Lung (tissue), 12 donors: ENCODE measurements around the gene C2orf81. TPM values are rescaled to one million over a fixed set of nuclear protein-coding genes. Genes with fewer than 3 reads are reported as not detected.

Experiments
- ATAC-seq: fragments of 200-7000 bp; cut with Tn5 transposase; one replicate; pipeline ENCODE4 v1.9.1; 2020; ENCODE audit warnings: moderate number of reproducible peaks; ENCODE audit not compliant: insufficient read depth, low FRiP score
- DNase-seq, 3 donors: peaks; one replicate each; pipeline ENCODE4 v3.0.0-alpha.2; 2013 to 2017
- H3K27ac ChIP-seq, 2 donors: one replicate each; pipeline ENCODE4 v1.5.1; 2013; ENCODE audit warnings: mild to moderate bottlenecking in 2 of 2, moderate library complexity in 2 of 2, control low read depth in 1 of 2, inconsistent platforms in 1 of 2, low read depth in 1 of 2, low read length in 1 of 2
- H3K27me3 ChIP-seq, 3 donors: one replicate each; pipeline ENCODE4 v1.5.1; 2013; ENCODE audit warnings: low read length in 2 of 3; ENCODE audit not compliant: control insufficient read depth in 3 of 3, insufficient read depth in 3 of 3
- H3K36me3 ChIP-seq, 4 donors: one replicate each; pipeline ENCODE4 v1.5.1; 2013; ENCODE audit warnings: low read length in 4 of 4, mild to moderate bottlenecking in 1 of 4, moderate library complexity in 1 of 4; ENCODE audit not compliant: control insufficient read depth in 4 of 4, insufficient read depth in 4 of 4
- H3K4me1 ChIP-seq, 5 donors: one replicate each; pipeline ENCODE4 v1.5.1; 2013; ENCODE audit warnings: low read length in 5 of 5, mild to moderate bottlenecking in 2 of 5, moderate library complexity in 1 of 5; ENCODE audit not compliant: control insufficient read depth in 5 of 5, insufficient read depth in 5 of 5
- H3K4me3 ChIP-seq: one replicate; pipeline ENCODE4 v1.5.1; 2013; ENCODE audit warnings: mild to moderate bottlenecking, control low read depth, moderate library complexity
- H3K9ac ChIP-seq, 2 donors: one replicate each; pipeline ENCODE4 v1.5.1; 2013; ENCODE audit warnings: low read length in 2 of 2, control low read depth in 1 of 2; ENCODE audit not compliant: insufficient read depth in 1 of 2
- H3K9me3 ChIP-seq, 4 donors: one replicate each; pipeline ENCODE4 v1.5.1; 2013; ENCODE audit warnings: low read length in 3 of 4, mild to moderate bottlenecking in 1 of 4, moderate library complexity in 1 of 4; ENCODE audit not compliant: control insufficient read depth in 4 of 4, insufficient read depth in 3 of 4
- WGBS, 2 donors: extraction: QIAGEN DNeasy Blood & Tissue Kit; methylation state at CpG; one replicate each; pipeline ENCODE4 v1.1.7; 2013; 5-methylcytosine and 5-hydroxymethylcytosine counted together
- polyA plus RNA-seq, 2 donors: library from polyadenylated mRNA; stranded (reverse); fragments of 200-250 nt; gene quantifications; one replicate each; pipeline ENCODE4 v1.2.1, GENCODE V29; 2013
- total RNA-seq, 2 donors: library from RNA; depleted of rRNA in 1 of 2; stranded (reverse); fragments of >200 nt in 1 of 2; gene quantifications; one replicate each; pipeline ENCODE4 v1.2.1, GENCODE V29; 2014 to 2021
- TF ChIP-seq, protein P1 (sequence below): IDR thresholded peaks from 2 replicates; pipeline ENCODE4 v1.5.1; 2012; ENCODE audit warnings: mild to moderate bottlenecking; ENCODE audit errors: control extremely low read depth, extremely low read depth
- donor health status: control.
- donor health status: control.
- donor health status: Bipolar disorder and iron deficiency.
- donor health status: healthy.
- donor health status: DM: yes; HTN: yes; CAD: no.

The C2orf81 gene
- total and polyA plus RNA-seq, 4 donors, result 3.4 to 16.9 (median 7.3) TPM

DNA sequence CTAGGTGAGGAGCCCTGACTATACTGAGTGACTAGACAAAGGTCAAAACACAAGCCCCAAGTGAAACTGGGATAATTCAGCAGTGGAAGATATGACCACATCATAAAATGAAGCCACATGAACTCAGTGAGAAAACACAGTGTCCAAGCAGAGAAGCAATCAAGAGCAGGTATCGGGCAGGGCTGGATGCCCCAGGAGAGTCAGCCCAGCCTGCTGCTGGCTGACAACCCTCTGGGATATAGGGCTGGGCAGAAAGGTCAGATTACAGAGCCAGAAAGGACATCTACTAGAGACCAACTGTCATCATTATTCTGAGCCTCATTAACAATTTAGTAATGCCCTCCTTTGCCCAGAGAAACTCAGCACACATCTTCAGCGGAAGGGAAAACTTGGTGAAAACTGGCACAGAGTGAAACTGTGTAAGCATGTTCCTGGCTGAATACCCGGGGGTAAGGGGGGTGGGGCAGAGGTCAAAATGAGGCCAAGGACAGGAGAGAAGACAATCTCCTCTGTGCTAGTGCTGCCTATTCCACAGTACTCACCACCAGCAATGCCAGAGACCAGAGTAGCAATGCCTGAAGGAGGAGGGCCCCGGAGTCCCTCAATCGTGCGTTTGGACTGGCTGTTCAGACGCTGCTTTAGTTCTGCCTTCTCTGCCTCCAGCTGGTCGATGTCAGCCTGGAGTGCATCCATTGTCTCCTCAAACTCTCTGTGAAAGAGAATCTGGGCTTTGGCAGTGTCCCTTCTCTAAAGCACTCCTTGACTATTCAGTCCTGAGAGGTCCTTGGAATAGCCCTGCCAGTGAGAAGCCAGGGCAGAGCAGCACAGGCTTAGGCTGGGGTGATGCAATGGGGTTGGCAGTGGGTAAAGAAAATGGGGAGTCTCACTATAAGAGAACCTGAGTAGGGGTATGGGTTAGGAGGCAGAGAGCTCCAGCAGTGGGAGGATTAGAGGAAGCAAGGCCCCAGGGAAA, 56.6 kb downstream of the C2orf81 start:
- Histone ChIP-seq H3K36me3 (peaks cover 70 to 85% (median 75%) of the 10 kb centered on the region in 4 donors), H3K4me1 (no peaks in the 10 kb centered on the region), H3K27ac (no peak overlapping the region), H3K9ac (no peak overlapping the region), H3K27me3 (no peaks in the 10 kb centered on the region), H3K9me3 (no peaks in the 10 kb centered on the region), H3K4me3 (no peak overlapping the region)
- TF ChIP-seq, protein P1, sequence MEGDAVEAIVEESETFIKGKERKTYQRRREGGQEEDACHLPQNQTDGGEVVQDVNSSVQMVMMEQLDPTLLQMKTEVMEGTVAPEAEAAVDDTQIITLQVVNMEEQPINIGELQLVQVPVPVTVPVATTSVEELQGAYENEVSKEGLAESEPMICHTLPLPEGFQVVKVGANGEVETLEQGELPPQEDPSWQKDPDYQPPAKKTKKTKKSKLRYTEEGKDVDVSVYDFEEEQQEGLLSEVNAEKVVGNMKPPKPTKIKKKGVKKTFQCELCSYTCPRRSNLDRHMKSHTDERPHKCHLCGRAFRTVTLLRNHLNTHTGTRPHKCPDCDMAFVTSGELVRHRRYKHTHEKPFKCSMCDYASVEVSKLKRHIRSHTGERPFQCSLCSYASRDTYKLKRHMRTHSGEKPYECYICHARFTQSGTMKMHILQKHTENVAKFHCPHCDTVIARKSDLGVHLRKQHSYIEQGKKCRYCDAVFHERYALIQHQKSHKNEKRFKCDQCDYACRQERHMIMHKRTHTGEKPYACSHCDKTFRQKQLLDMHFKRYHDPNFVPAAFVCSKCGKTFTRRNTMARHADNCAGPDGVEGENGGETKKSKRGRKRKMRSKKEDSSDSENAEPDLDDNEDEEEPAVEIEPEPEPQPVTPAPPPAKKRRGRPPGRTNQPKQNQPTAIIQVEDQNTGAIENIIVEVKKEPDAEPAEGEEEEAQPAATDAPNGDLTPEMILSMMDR, result no peak
- no peak for DNase-seq
- ATAC-seq, result no peak
- WGBS, 2 donors, result 84 to 87% methylated on average over 8 of the region's 8 CpGs

Other genes starting within 250 kb of the C2orf81 start
- 100 to 1,000 TPM in 1 of 2 donors, 10 to 100 TPM in 1; 88.4 to 117 TPM for gene MOB1A, start 242.7 kb downstream of the C2orf81 start, total RNA-seq
- 10 to 100 TPM; 33.4 to 73.8 TPM for gene MOB1A, start 242.7 kb downstream of the C2orf81 start, polyA plus RNA-seq
- 10 to 100 TPM; 20.9 to 84.1 TPM for gene MTHFD2, start 223.0 kb downstream of the C2orf81 start, total RNA-seq
- gene MTHFD2, start 223.0 kb downstream of the C2orf81 start, polyA plus RNA-seq, result 10 to 100 TPM; 32.3 to 88.1 TPM
- 1 to 10 TPM; 5.2 to 9.6 TPM for gene SLC4A5, start 78.2 kb downstream of the C2orf81 start, total RNA-seq
- gene SLC4A5, start 78.2 kb downstream of the C2orf81 start, polyA plus RNA-seq, result 1 to 10 TPM in 1 of 2 donors, under 1 TPM in 1; 0.85 to 2.5 TPM
- 100 to 1,000 TPM in 1 of 2 donors, 10 to 100 TPM in 1; 98.4 to 142 TPM for gene DCTN1, start 41.3 kb downstream of the C2orf81 start, total RNA-seq
- gene DCTN1, start 41.3 kb downstream of the C2orf81 start, polyA plus RNA-seq, result 100 to 1,000 TPM in 1 of 2 donors, 10 to 100 TPM in 1; 69.9 to 110 TPM
- gene WDR54, start 111 bp upstream of the C2orf81 start, total RNA-seq, result 10 to 100 TPM; 36.1 to 42.3 TPM
- 10 to 100 TPM; 15.4 to 27.9 TPM for gene WDR54, start 111 bp upstream of the C2orf81 start, polyA plus RNA-seq
- gene RTKN, start 20.3 kb upstream of the C2orf81 start, total RNA-seq, result 10 to 100 TPM; 37.5 to 46.0 TPM
- gene RTKN, start 20.3 kb upstream of the C2orf81 start, polyA plus RNA-seq, result 10 to 100 TPM; 21.9 to 23.7 TPM
- gene INO80B, start 33.5 kb upstream of the C2orf81 start, total RNA-seq, result 10 to 100 TPM; 22.7 to 40.7 TPM
- gene INO80B, start 33.5 kb upstream of the C2orf81 start, polyA plus RNA-seq, result 10 to 100 TPM; 33.1 to 72.3 TPM
- gene WBP1, start 36.8 kb upstream of the C2orf81 start, total RNA-seq, result 10 to 100 TPM; 39.5 to 65.0 TPM
- gene WBP1, start 36.8 kb upstream of the C2orf81 start, polyA plus RNA-seq, result 10 to 100 TPM; 55.9 to 56.7 TPM
- gene MOGS, start 43.8 kb upstream of the C2orf81 start, total RNA-seq, result 10 to 100 TPM; 37.5 to 72.0 TPM
- gene MOGS, start 43.8 kb upstream of the C2orf81 start, polyA plus RNA-seq, result 10 to 100 TPM; 35.4 to 53.5 TPM
- 100 to 1,000 TPM in 1 of 2 donors, 10 to 100 TPM in 1; 23.3 to 106 TPM for gene MRPL53, start 51.1 kb upstream of the C2orf81 start, total RNA-seq
- gene MRPL53, start 51.1 kb upstream of the C2orf81 start, polyA plus RNA-seq, result 10 to 100 TPM; 70.6 to 70.9 TPM
- 10 to 100 TPM; 17.8 to 25.5 TPM for gene CCDC142, start 61.4 kb upstream of the C2orf81 start, total RNA-seq
- gene CCDC142, start 61.4 kb upstream of the C2orf81 start, polyA plus RNA-seq, result 1 to 10 TPM; 5.5 to 8.2 TPM
- gene TTC31, start 61.5 kb upstream of the C2orf81 start, total RNA-seq, result 10 to 100 TPM; 20.9 to 23.7 TPM
- gene TTC31, start 61.5 kb upstream of the C2orf81 start, polyA plus RNA-seq, result 10 to 100 TPM; 13.7 to 19.2 TPM
- 1 to 10 TPM in 1 of 2 donors, under 1 TPM in 1; 0.63 to 1.9 TPM for gene LBX2, start 78.0 kb upstream of the C2orf81 start, total RNA-seq
- gene LBX2, start 78.0 kb upstream of the C2orf81 start, polyA plus RNA-seq, result 1 to 10 TPM in 1 of 2 donors, under 1 TPM in 1; 0.83 to 1.4 TPM
- 10 to 100 TPM; 16.7 to 35.5 TPM for gene PCGF1, start 86.1 kb upstream of the C2orf81 start, total RNA-seq
- 10 to 100 TPM; 20.6 to 47.8 TPM for gene PCGF1, start 86.1 kb upstream of the C2orf81 start, polyA plus RNA-seq
- gene TLX2, start 92.8 kb upstream of the C2orf81 start, total RNA-seq, result not detected
- gene TLX2, start 92.8 kb upstream of the C2orf81 start, polyA plus RNA-seq, result under 1 TPM in 1 of 2 donors, not detected in 1; 0.03 TPM
- gene DQX1, start 104.6 kb upstream of the C2orf81 start, total RNA-seq, result under 1 TPM in 1 of 2 donors, not detected in 1; 0.34 TPM
- under 1 TPM; 0.12 to 0.17 TPM for gene DQX1, start 104.6 kb upstream of the C2orf81 start, polyA plus RNA-seq
- gene AUP1, start 108.1 kb upstream of the C2orf81 start, total RNA-seq, result 100 to 1,000 TPM in 1 of 2 donors, 10 to 100 TPM in 1; 65.6 to 102 TPM
- gene AUP1, start 108.1 kb upstream of the C2orf81 start, polyA plus RNA-seq, result 100 to 1,000 TPM; 156 to 185 TPM
- 10 to 100 TPM; 26.6 to 32.4 TPM for gene HTRA2, start 108.3 kb upstream of the C2orf81 start, total RNA-seq
- 10 to 100 TPM; 30.7 to 42.1 TPM for gene HTRA2, start 108.3 kb upstream of the C2orf81 start, polyA plus RNA-seq
- gene LOXL3, start 132.3 kb upstream of the C2orf81 start, total RNA-seq, result 10 to 100 TPM in 1 of 2 donors, 1 to 10 TPM in 1; 5.9 to 11.1 TPM
- gene LOXL3, start 132.3 kb upstream of the C2orf81 start, polyA plus RNA-seq, result 1 to 10 TPM; 2.9 to 7.3 TPM
- gene DOK1, start 133.1 kb upstream of the C2orf81 start, total RNA-seq, result 10 to 100 TPM; 17.7 to 34.5 TPM
- 10 to 100 TPM; 18.6 to 37.3 TPM for gene DOK1, start 133.1 kb upstream of the C2orf81 start, polyA plus RNA-seq
- gene M1AP, start 226.7 kb upstream of the C2orf81 start, total RNA-seq, result under 1 TPM; 0.83 to 0.94 TPM
- 1 to 10 TPM in 1 of 2 donors, under 1 TPM in 1; 0.77 to 1.2 TPM for gene M1AP, start 226.7 kb upstream of the C2orf81 start, polyA plus RNA-seq
- gene SEMA4F, start 232.6 kb upstream of the C2orf81 start, total RNA-seq, result 1 to 10 TPM; 4.9 to 9.6 TPM
- gene SEMA4F, start 232.6 kb upstream of the C2orf81 start, polyA plus RNA-seq, result 1 to 10 TPM; 3.0 to 3.4 TPM